WERI-Rb-1 (cell line): ENCODE data around the gene CRACDL.

ENCODE experiments used
- DNase-seq: peaks from one replicate; pipeline ENCODE4 v3.0.0-alpha.2; 2020
- H3K27ac ChIP-seq: fragments of 250-450 bp; sonication (Bioruptor Pico); 2 replicates; pipeline ENCODE4 v1.5.1; 2020; ENCODE audit warnings: mild to moderate bottlenecking, moderate library complexity
- H3K27me3 ChIP-seq: fragments of 250-450 bp; sonication (Bioruptor Pico); 2 replicates; pipeline ENCODE4 v1.5.1; 2021; ENCODE audit warnings: mild to moderate bottlenecking, low read depth, moderate library complexity; ENCODE audit not compliant: insufficient read depth, severe bottlenecking
- H3K36me3 ChIP-seq: fragments of 250-450 bp; sonication (Bioruptor Pico); 2 replicates; pipeline ENCODE4 v1.5.1; 2020; ENCODE audit warnings: mild to moderate bottlenecking, moderate library complexity
- H3K4me3 ChIP-seq: 2 replicates; pipeline ENCODE4 v1.5.1; 2011; ENCODE audit warnings: low read depth, mild to moderate bottlenecking, control low read depth, low read length
- H3K9me3 ChIP-seq: fragments of 250-450 bp; sonication (Bioruptor Pico); 2 replicates; pipeline ENCODE4 v1.5.1; 2021; ENCODE audit warnings: mild to moderate bottlenecking, moderate library complexity; ENCODE audit not compliant: severe bottlenecking
- CTCF ChIP-seq: IDR thresholded peaks from 2 replicates; pipeline ENCODE4 v1.5.1; 2011; ENCODE audit warnings: low read depth, mild to moderate bottlenecking, control low read depth, inconsistent platforms, low read length

The CRACDL gene

GRCh38 chr2:98824256-98825019, 111.6 kb downstream of the CRACDL start:
- H3K27ac ChIP-seq, result no peak overlapping the region
- no peaks in the 10 kb centered on the region for H3K36me3 ChIP-seq
- no peak for TF ChIP-seq CTCF
- no peak for DNase-seq
- H3K27me3 ChIP-seq, result no peaks in the 10 kb centered on the region
- H3K9me3 ChIP-seq, result no peaks in the 10 kb centered on the region
- H3K4me3 ChIP-seq, result no peak overlapping the region

- no peak for TF ChIP-seq CTCF
- Histone ChIP-seq H3K9me3 (no peaks in the 10 kb centered on the region), H3K36me3 (no peaks in the 10 kb centered on the region), H3K27me3 (no peaks in the 10 kb centered on the region), H3K4me3 (no peak overlapping the region), H3K27ac (no peak overlapping the region)
- DNase-seq, result no peak
These were observed 112.5 kb downstream of the CRACDL start for GRCh38 chr2:98823196-98824170.

- Histone ChIP-seq H3K27ac (no peak overlapping the region), H3K4me3 (no peak overlapping the region), H3K9me3 (no peaks in the 10 kb centered on the region), H3K36me3 (no peaks in the 10 kb centered on the region), H3K27me3 (no peaks in the 10 kb centered on the region)
- TF ChIP-seq CTCF, result 0 out of 2 replicates have a peak, but pooled peaks have one; percentile 5
- DNase-seq, result no peak
These were observed 113.5 kb downstream of the CRACDL start for GRCh38 chr2:98822301-98823164.

GRCh38 chr2:98821629-98822135, 114.3 kb downstream of the CRACDL start:
- no peaks in the 10 kb centered on the region for H3K36me3 ChIP-seq
- no peak overlapping the region for H3K27ac ChIP-seq
- no peak for DNase-seq
- H3K9me3 ChIP-seq, result no peaks in the 10 kb centered on the region
- TF ChIP-seq CTCF, result no peak
- H3K4me3 ChIP-seq, result no peak overlapping the region
- no peaks in the 10 kb centered on the region for H3K27me3 ChIP-seq

GRCh38 chr2:98819231-98819766, 116.7 kb downstream of the CRACDL start:
- TF ChIP-seq CTCF, result no peak
- Histone ChIP-seq H3K27me3 (no peaks in the 10 kb centered on the region), H3K4me3 (no peak overlapping the region), H3K36me3 (no peaks in the 10 kb centered on the region), H3K9me3 (no peaks in the 10 kb centered on the region), H3K27ac (no peak overlapping the region)
- DNase-seq, result no peak
